Measurements from ENCODE around the gene TAF11L2.

The TAF11L2 gene

DNA sequence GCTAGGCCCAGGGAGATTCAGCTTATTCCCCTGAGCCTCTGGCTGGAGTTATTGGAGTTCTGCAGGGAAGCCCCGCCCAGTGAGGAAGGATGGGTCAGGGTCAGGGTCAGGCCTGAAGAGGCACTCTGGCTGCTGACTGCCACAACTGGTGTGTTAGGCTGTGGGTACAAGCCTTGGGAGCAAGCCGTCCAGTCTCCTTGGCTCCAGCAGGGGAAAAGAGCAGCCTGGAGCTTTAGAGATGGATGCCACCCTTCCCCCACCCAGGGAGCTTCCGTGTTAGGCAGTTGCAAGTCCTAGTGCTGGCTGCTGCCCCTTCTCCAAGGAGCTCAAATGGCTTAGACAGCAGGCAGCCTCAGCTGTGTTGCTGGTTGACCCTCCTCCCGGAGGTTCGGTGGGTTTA, 34.4 kb upstream of the TAF11L2 start:
- TF ChIP-seq SIN3A (IDR thresholded peaks at IDR 0.05; ENCODE audit: borderline replicate concordance, insufficient read depth, low read length) = no peak
- no peak for TF ChIP-seq FOXP2 (optimal IDR thresholded peaks at IDR 0.05; ENCODE audit: borderline replicate concordance, extremely low read depth, extremely low read length, insufficient read depth)
- TF ChIP-seq, protein P1, sequence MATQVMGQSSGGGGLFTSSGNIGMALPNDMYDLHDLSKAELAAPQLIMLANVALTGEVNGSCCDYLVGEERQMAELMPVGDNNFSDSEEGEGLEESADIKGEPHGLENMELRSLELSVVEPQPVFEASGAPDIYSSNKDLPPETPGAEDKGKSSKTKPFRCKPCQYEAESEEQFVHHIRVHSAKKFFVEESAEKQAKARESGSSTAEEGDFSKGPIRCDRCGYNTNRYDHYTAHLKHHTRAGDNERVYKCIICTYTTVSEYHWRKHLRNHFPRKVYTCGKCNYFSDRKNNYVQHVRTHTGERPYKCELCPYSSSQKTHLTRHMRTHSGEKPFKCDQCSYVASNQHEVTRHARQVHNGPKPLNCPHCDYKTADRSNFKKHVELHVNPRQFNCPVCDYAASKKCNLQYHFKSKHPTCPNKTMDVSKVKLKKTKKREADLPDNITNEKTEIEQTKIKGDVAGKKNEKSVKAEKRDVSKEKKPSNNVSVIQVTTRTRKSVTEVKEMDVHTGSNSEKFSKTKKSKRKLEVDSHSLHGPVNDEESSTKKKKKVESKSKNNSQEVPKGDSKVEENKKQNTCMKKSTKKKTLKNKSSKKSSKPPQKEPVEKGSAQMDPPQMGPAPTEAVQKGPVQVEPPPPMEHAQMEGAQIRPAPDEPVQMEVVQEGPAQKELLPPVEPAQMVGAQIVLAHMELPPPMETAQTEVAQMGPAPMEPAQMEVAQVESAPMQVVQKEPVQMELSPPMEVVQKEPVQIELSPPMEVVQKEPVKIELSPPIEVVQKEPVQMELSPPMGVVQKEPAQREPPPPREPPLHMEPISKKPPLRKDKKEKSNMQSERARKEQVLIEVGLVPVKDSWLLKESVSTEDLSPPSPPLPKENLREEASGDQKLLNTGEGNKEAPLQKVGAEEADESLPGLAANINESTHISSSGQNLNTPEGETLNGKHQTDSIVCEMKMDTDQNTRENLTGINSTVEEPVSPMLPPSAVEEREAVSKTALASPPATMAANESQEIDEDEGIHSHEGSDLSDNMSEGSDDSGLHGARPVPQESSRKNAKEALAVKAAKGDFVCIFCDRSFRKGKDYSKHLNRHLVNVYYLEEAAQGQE (IDR thresholded peaks at IDR 0.05; ENCODE audit: insufficient read depth in 1 of 2, low read depth in 2 of 2, low read length in 2 of 2) = no peak
- no peak for TF ChIP-seq POLR2AphosphoS5 (IDR thresholded peaks at IDR 0.05; ENCODE audit: low read depth, low read length)
- no peak for TF ChIP-seq TAF1 (IDR thresholded peaks at IDR 0.05; ENCODE audit: borderline replicate concordance, insufficient read depth, low read length)

GRCh38 chr5:17470064-17470463, 28.0 kb upstream of the TAF11L2 start:
- TF ChIP-seq FOXP2 (optimal IDR thresholded peaks at IDR 0.05; ENCODE audit: borderline replicate concordance, extremely low read depth, extremely low read length, insufficient read depth) (no peak), SIN3A (IDR thresholded peaks at IDR 0.05; ENCODE audit: borderline replicate concordance, insufficient read depth, low read length) (no peak), TAF1 (IDR thresholded peaks at IDR 0.05; ENCODE audit: borderline replicate concordance, insufficient read depth, low read length) (no peak), POLR2AphosphoS5 (IDR thresholded peaks at IDR 0.05; ENCODE audit: low read depth, low read length) (no peak)
- TF ChIP-seq, protein P1 (IDR thresholded peaks at IDR 0.05; ENCODE audit: insufficient read depth in 1 of 2, low read depth in 2 of 2, low read length in 2 of 2) = no peak

DNA sequence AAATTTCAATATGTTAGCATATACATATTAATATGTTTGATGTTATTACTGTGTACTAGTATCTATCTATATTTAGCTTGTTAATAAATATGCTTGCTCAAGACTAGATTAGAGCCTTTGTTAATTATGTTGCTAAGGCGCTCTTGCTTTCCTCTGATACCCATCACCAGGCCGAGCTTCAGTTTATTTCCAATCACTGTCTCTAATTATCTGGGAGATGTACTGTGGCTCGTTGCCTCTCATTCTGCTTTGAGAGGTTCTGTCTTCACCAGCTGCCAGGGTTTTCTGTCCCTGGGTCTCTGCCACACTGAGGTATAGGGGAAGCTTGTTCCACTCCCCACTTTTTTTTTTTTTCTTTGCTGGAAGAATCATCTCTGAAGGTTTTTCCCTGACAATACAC, 21.0 kb upstream of the TAF11L2 start:
- TF ChIP-seq SIN3A (IDR thresholded peaks at IDR 0.05; ENCODE audit: borderline replicate concordance, insufficient read depth, low read length) = no peak
- TF ChIP-seq, protein P1 (IDR thresholded peaks at IDR 0.05; ENCODE audit: insufficient read depth in 1 of 2, low read depth in 2 of 2, low read length in 2 of 2) = no peak
- TF ChIP-seq FOXP2 (optimal IDR thresholded peaks at IDR 0.05; ENCODE audit: borderline replicate concordance, extremely low read depth, extremely low read length, insufficient read depth) = no peak
- TF ChIP-seq POLR2AphosphoS5 (IDR thresholded peaks at IDR 0.05; ENCODE audit: low read depth, low read length) = no peak
- no peak for TF ChIP-seq TAF1 (IDR thresholded peaks at IDR 0.05; ENCODE audit: borderline replicate concordance, insufficient read depth, low read length)

GRCh38 chr5:17477573-17478265, 20.3 kb upstream of the TAF11L2 start:
- TF ChIP-seq POLR2AphosphoS5 (IDR thresholded peaks at IDR 0.05; ENCODE audit: low read depth, low read length) (no peak), TAF1 (IDR thresholded peaks at IDR 0.05; ENCODE audit: borderline replicate concordance, insufficient read depth, low read length) (no peak), SIN3A (IDR thresholded peaks at IDR 0.05; ENCODE audit: borderline replicate concordance, insufficient read depth, low read length) (no peak), FOXP2 (optimal IDR thresholded peaks at IDR 0.05; ENCODE audit: borderline replicate concordance, extremely low read depth, extremely low read length, insufficient read depth) (no peak)
- TF ChIP-seq, protein P1 (IDR thresholded peaks at IDR 0.05; ENCODE audit: insufficient read depth in 1 of 2, low read depth in 2 of 2, low read length in 2 of 2) = no peak

Data from PFSK-1 (cell line).